Measurements from ENCODE around the gene SMIM36. TPM values are rescaled to one million over a fixed set of nuclear protein-coding genes. Genes with fewer than 3 reads are reported as not detected.

SMIM36 gene
- total RNA-seq, 2 experiments from 2014 or later = not detected

DNA sequence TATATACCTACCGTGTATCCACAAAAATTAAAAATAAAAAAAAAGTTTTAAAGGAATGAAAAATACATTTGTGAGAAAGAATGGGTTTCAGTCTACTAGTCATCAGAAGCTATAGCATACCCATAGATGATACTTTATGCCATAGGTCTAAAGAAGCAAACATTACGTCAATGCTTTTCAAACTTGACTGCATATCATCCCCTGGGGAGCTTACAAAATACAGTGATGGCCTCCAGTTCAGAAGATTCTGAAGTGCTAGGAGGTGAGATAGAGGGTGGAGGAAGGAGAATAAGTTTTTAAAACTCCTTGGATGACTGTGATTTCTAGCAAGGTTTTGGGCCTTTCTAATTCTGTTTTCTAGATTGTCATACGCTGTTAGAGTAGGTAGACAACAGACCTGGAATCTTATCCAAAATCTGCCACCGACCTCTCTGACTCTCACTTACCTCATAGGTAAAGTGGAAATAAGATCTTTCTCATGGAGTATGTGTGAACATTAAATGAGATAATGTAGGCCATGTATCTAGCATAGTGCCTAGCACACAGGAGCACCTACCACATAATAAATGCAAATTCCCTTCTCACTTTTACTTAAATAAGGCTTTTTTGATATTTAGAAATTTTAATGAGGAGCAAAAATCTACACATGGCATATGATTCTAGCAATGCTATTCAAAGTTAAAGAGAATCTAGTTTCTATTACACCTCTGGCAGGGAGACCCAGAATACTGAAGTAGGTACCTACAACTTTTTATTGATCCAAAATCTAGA lies 102.0 kb downstream of the SMIM36 start:
- no TSS peak for BruUV-seq (replicated peaks)
- H3K4me1 ChIP-seq (ENCODE audit: insufficient read depth, low read length, poor library complexity, severe bottlenecking) = peaks cover 4% of the 10 kb centered on the region
- H2AFZ ChIP-seq (ENCODE audit: low read length) = no peak overlapping the region
- TF ChIP-seq, protein P1, sequence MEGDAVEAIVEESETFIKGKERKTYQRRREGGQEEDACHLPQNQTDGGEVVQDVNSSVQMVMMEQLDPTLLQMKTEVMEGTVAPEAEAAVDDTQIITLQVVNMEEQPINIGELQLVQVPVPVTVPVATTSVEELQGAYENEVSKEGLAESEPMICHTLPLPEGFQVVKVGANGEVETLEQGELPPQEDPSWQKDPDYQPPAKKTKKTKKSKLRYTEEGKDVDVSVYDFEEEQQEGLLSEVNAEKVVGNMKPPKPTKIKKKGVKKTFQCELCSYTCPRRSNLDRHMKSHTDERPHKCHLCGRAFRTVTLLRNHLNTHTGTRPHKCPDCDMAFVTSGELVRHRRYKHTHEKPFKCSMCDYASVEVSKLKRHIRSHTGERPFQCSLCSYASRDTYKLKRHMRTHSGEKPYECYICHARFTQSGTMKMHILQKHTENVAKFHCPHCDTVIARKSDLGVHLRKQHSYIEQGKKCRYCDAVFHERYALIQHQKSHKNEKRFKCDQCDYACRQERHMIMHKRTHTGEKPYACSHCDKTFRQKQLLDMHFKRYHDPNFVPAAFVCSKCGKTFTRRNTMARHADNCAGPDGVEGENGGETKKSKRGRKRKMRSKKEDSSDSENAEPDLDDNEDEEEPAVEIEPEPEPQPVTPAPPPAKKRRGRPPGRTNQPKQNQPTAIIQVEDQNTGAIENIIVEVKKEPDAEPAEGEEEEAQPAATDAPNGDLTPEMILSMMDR (conservative IDR thresholded peaks at IDR 0.05; ENCODE audit: low read length) = no peak
- no peak for TF ChIP-seq EZH2phosphoT487 (IDR thresholded peaks at IDR 0.05; ENCODE audit: borderline replicate concordance, low read depth, low read length)
- H3K4me3 ChIP-seq (ENCODE audit: low read depth, low read length, poor library complexity, severe bottlenecking) = no peak overlapping the region
- no peak for DNase-seq (ENCODE audit: low spot score)
- no peaks in the 10 kb centered on the region for H4K20me1 ChIP-seq (ENCODE audit: insufficient read depth, low read length)
- intact Hi-C loops (cut with micrococcal nuclease; ENCODE audit: unreplicated experiment) = no loop called here
- CTCF ChIA-PET (ENCODE audit: unreplicated experiment) = no interaction called here
- peaks cover 97% of the 10 kb centered on the region for H3K36me3 ChIP-seq (ENCODE audit: insufficient read depth, low read length)
- no peaks in the 10 kb centered on the region for H3K9me3 ChIP-seq (ENCODE audit: low read length)
- H3K4me2 ChIP-seq (ENCODE audit: low read length) = no peak overlapping the region
- no peaks in the 10 kb centered on the region for H3K9me2 ChIP-seq (ENCODE audit: insufficient read depth, low read length)
- H3K79me2 ChIP-seq (ENCODE audit: insufficient read depth, low read depth, low read length) = no peaks in the 10 kb centered on the region
- no peak overlapping the region for H3K27ac ChIP-seq (ENCODE audit: low read depth, low read length, poor library complexity, severe bottlenecking)
- POLR2A ChIA-PET = interaction anchor here (0.6 to 1.6 kb wide), 2 partner anchors 14 to 27 kb away, joined by 5 read pairs; no protein-coding TSS in a partner anchor

DNA sequence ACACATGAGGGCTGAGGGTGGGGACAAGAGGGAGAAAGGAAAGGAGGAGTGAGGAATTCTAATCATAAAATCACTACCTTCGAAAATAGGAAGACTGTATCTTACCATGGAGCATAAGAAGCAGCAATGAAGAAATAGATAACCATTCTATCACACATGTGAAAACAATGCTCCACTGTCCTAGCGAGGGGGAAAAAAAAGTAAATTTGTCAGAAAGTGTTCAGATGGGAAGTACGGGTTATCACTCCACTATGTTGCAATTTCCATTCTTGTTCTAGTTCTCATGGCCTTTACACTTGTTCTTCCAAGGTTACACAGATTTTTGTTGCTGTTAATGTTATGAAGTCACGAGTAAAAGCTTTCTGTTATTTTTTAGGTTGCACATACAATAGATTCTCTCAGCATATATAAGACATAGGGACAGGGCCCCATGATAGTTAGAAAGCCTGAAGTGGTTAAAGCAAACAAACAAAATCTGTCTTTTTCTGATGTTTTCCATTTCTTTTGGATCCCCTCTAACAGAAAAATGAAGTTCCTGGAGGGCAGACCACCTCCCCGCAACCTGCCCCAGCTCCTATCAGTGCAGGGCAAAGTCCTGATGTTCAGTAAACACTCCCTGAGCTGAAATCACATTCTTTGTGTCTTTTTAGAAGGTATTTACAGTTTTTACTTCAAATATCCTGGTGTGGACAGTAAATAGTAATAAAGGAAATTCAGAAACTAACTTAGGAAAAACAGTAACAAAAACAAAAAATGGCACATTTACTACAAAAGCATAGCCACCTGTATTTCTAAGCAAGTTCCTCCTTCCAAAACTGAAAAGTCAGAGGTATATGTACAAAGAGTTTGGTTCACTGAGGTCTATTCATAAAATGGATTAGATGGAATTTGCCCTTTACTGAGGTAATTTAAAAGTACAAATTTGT lies 103.3 kb downstream of the SMIM36 start:
- no peak for TF ChIP-seq EZH2phosphoT487 (IDR thresholded peaks at IDR 0.05; ENCODE audit: borderline replicate concordance, low read depth, low read length)
- TF ChIP-seq, protein P1 (conservative IDR thresholded peaks at IDR 0.05; ENCODE audit: low read length) = no peak
- CTCF ChIA-PET (ENCODE audit: unreplicated experiment) = no interaction called here
- peaks cover 97% of the 10 kb centered on the region for H3K36me3 ChIP-seq (ENCODE audit: insufficient read depth, low read length)

More for the DNA sequence above, 103.3 kb downstream of the SMIM36 start:
- Histone ChIP-seq H3K79me2 (ENCODE audit: insufficient read depth, low read depth, low read length) (no peaks in the 10 kb centered on the region), H3K4me2 (ENCODE audit: low read length) (no peak overlapping the region), H3K9me2 (ENCODE audit: insufficient read depth, low read length) (no peaks in the 10 kb centered on the region), H3K27ac (ENCODE audit: low read depth, low read length, poor library complexity, severe bottlenecking) (no peak overlapping the region), H3K4me1 (ENCODE audit: insufficient read depth, low read length, poor library complexity, severe bottlenecking) (peaks cover 6% of the 10 kb centered on the region), H2AFZ (ENCODE audit: low read length) (no peak overlapping the region), H3K9me3 (ENCODE audit: low read length) (no peaks in the 10 kb centered on the region), H3K4me3 (ENCODE audit: low read depth, low read length, poor library complexity, severe bottlenecking) (no peak overlapping the region), H4K20me1 (ENCODE audit: insufficient read depth, low read length) (no peaks in the 10 kb centered on the region)
- no TSS peak for BruUV-seq (replicated peaks)
- POLR2A ChIA-PET = interaction anchor here (0.6 kb wide), 1 partner anchor 134 kb away, joined by 3 read pairs; no protein-coding TSS in a partner anchor
- intact Hi-C loops (cut with micrococcal nuclease; ENCODE audit: unreplicated experiment) = no loop called here
- no peak for DNase-seq (ENCODE audit: low spot score)
